ENCODE measurements around the gene LY6G5B. TPM values are rescaled to one million over a fixed set of nuclear protein-coding genes. Genes with fewer than 3 reads are reported as not detected.
A peak's percentile ranks its signal among the peaks of the same experiment; 100 is the strongest.

LY6G5B gene
- total RNA-seq, 6 experiments from 2014 or later: 4.6 to 6.0 (median 5.3) TPM

DNA sequence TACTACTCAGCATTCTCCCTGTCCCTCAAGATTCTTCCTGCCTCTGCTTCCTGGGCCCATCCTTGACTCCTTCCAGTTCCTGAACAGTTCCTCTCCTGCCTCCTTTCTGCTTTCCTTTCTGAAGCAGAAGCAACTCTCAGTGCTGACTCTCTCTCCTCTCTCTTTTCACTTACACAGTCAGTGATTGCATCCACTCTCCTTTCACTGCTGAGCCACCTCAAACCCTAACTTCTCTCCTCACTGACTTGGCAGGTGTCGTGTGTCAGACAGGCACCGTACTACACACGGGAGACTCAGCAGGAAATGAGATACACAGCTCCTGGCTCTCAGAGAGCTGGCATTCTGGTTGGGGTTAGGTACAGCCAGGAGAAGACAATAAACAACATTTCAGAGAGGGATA lies 27.8 kb downstream of the LY6G5B start:
- Mint-ChIP-seq H3K4me1 (ENCODE audit: low read depth) (peaks cover 27% of the 10 kb centered on the region), H3K9me3 (no peaks in the 10 kb centered on the region), H3K27ac (peak overlapping the region; percentile 40), H3K4me3 (no peak overlapping the region), H3K27me3 (ENCODE audit: insufficient read depth) (no peaks in the 10 kb centered on the region; the same call in 1 of the 2 replicates), H3K36me3 (ENCODE audit: low read depth) (no peaks in the 10 kb centered on the region)
- no peak for DNase-seq
- TF ChIP-seq, protein P1, sequence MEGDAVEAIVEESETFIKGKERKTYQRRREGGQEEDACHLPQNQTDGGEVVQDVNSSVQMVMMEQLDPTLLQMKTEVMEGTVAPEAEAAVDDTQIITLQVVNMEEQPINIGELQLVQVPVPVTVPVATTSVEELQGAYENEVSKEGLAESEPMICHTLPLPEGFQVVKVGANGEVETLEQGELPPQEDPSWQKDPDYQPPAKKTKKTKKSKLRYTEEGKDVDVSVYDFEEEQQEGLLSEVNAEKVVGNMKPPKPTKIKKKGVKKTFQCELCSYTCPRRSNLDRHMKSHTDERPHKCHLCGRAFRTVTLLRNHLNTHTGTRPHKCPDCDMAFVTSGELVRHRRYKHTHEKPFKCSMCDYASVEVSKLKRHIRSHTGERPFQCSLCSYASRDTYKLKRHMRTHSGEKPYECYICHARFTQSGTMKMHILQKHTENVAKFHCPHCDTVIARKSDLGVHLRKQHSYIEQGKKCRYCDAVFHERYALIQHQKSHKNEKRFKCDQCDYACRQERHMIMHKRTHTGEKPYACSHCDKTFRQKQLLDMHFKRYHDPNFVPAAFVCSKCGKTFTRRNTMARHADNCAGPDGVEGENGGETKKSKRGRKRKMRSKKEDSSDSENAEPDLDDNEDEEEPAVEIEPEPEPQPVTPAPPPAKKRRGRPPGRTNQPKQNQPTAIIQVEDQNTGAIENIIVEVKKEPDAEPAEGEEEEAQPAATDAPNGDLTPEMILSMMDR (IDR thresholded peaks at IDR 0.05): no peak

DNA sequence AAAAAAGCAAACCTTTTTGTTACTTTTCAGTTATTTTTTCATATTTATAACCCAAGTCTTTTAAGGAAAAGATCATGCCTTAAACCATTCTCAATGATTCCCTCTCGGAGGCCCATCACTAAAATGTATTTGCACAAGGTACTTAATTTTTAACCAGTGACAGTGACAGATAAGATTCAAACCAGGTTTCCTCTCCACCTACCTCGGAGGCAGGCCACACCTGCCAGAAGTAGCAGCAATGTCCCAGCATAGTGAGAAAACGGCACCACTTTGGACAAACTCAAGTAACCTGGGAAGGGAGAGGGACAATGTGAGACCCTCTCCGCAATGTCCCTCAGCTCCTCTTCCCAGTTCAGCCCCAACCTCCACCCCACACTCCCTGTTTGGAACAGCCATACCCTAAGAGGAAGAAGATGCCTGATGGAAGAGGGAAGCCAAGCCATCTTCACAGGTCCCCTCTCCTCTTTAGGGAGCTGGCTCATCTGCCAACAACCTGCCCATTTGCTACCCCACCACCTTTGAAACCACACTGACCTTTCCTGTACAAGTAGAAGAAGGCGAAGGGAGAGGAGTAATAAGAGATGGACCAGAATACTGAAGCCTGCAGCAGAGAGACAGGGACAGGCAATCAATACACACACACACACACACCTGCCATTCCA lies 31.1 kb downstream of the LY6G5B start:
- H3K36me3 Mint-ChIP-seq (ENCODE audit: low read depth): no peaks in the 10 kb centered on the region
- no peaks in the 10 kb centered on the region for H3K9me3 Mint-ChIP-seq
- no peak overlapping the region; the same call in 1 of the 2 replicates for H3K27ac Mint-ChIP-seq
- H3K4me1 Mint-ChIP-seq (ENCODE audit: low read depth): peaks cover 33% of the 10 kb centered on the region
- DNase-seq: no peak
- TF ChIP-seq, protein P1 (IDR thresholded peaks at IDR 0.05): no peak
- H3K4me3 Mint-ChIP-seq: peak overlapping the region; percentile 93
- H3K27me3 Mint-ChIP-seq (ENCODE audit: insufficient read depth): no peaks in the 10 kb centered on the region; the same call in 1 of the 2 replicates

DNA sequence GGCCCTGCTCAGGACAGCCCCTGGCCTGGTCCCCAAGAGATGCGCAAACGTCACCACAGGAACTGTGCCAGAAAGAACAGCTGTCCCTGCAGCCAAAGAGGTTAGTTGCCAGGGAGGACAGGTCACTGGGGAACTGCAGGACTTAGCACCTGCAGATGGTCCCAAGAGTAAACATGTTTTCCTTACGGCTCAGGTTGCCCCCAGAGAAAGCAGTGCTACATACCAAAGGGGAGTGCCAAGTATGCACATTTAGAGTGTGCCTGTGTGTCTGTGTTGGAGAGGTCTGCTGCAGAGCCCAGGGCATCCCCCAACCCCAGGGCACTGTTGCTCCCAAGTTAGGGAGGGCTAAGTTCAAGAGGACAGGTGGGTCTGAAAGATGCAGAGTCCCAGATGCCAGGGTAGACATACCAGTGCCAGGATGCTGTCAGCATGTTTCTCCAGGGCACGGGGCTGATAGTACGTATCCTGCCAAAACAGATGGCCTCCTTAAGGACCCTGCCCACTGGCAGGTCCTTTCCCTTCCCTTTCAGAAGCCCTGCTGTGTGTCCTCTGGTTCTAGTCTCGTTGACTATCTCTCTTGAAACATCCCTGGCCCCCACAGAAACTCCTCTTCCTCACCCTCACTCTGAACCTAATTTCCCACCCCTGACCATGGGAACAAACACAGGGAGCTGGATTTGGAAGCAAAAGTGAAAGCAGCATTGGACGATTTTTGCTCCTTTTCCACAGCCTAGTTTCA lies 32.1 kb downstream of the LY6G5B start:
- H3K4me1 Mint-ChIP-seq (ENCODE audit: low read depth): peaks cover 33% of the 10 kb centered on the region
- H3K27me3 Mint-ChIP-seq (ENCODE audit: insufficient read depth): no peaks in the 10 kb centered on the region; the same call in 1 of the 2 replicates
- peak overlapping the region; percentile 93 for H3K4me3 Mint-ChIP-seq
- peak overlapping the region; percentile 97 for H3K27ac Mint-ChIP-seq
- TF ChIP-seq, protein P1 (IDR thresholded peaks at IDR 0.05): no peak
- no peaks in the 10 kb centered on the region for H3K36me3 Mint-ChIP-seq (ENCODE audit: low read depth)
- H3K9me3 Mint-ChIP-seq: no peaks in the 10 kb centered on the region
- no peak for DNase-seq

DNA sequence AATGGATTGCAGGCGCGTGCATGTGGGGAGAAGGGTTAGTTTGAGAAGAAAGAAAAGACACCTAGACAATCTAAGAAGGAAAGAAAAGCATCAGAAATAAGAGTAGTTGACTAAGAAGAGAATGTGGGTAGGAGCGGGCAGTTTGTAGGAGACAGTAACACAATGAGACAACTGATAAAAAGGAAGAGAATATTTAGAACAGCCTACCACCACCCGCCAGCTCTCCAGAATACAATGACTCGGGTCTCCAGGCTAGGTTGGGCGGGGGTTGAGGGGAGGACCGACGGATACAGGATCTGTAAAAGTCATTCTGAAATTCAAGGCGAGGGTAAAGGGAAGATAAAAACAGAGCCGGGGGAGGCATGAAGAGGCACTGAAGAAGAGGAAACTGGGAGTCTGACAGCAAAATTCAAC lies 32.6 kb downstream of the LY6G5B start:
- peak overlapping the region; percentile 97 for H3K27ac Mint-ChIP-seq

GRCh38 chr6:31702819-31703716 lies 33.3 kb downstream of the LY6G5B start, which contains the start of gene ABHD16A:
TSS of gene ABHD16A (minus strand) at chr6:31703324. CDS start at chr6:31703281, 43 bp downstream.
- Mint-ChIP-seq H3K27ac (peak within 1 kb of the TSS; percentile 97), H3K9me3 (no peaks in the 10 kb centered on the region), H3K36me3 (ENCODE audit: low read depth) (no peaks in the 10 kb centered on the region), H3K27me3 (ENCODE audit: insufficient read depth) (peaks cover 3% of the 10 kb centered on the region), H3K4me3 (peak within 1 kb of the TSS; percentile 93), H3K4me1 (ENCODE audit: low read depth) (peaks cover 24% of the 10 kb centered on the region)
- TF ChIP-seq, protein P1 (IDR thresholded peaks at IDR 0.05): peak; percentile 52
- peak; percentile 98 for DNase-seq

More for the DNA sequence above, 32.6 kb downstream of the LY6G5B start:
- H3K9me3 Mint-ChIP-seq: no peaks in the 10 kb centered on the region
- H3K27me3 Mint-ChIP-seq (ENCODE audit: insufficient read depth): no peaks in the 10 kb centered on the region; the same call in none of the 2 replicates
- TF ChIP-seq, protein P1 (IDR thresholded peaks at IDR 0.05): no peak
- no peaks in the 10 kb centered on the region for H3K36me3 Mint-ChIP-seq (ENCODE audit: low read depth)
- H3K4me3 Mint-ChIP-seq: peak overlapping the region; percentile 93
- peaks cover 30% of the 10 kb centered on the region for H3K4me1 Mint-ChIP-seq (ENCODE audit: low read depth)
- DNase-seq: no peak

Data from HFFc6 (cell line).